Measurements from ENCODE around the gene SP110.

- TF ChIP-seq, protein P1, sequence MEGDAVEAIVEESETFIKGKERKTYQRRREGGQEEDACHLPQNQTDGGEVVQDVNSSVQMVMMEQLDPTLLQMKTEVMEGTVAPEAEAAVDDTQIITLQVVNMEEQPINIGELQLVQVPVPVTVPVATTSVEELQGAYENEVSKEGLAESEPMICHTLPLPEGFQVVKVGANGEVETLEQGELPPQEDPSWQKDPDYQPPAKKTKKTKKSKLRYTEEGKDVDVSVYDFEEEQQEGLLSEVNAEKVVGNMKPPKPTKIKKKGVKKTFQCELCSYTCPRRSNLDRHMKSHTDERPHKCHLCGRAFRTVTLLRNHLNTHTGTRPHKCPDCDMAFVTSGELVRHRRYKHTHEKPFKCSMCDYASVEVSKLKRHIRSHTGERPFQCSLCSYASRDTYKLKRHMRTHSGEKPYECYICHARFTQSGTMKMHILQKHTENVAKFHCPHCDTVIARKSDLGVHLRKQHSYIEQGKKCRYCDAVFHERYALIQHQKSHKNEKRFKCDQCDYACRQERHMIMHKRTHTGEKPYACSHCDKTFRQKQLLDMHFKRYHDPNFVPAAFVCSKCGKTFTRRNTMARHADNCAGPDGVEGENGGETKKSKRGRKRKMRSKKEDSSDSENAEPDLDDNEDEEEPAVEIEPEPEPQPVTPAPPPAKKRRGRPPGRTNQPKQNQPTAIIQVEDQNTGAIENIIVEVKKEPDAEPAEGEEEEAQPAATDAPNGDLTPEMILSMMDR (IDR thresholded peaks at IDR 0.05) = no peak
- no peak for TF ChIP-seq POLR2A (IDR thresholded peaks at IDR 0.05)
Observed at GRCh38 chr2:230135130-230135525, 84.7 kb downstream of the SP110 start.

Data from heart left ventricle (tissue), 13 donors.